HepG2 (cell line): Measurements from ENCODE around the gene BACH1. TPM values are rescaled to one million over a fixed set of nuclear protein-coding genes. Genes with fewer than 3 reads are reported as not detected.

Source experiments
- ADNP ChIP-seq: sonication (generic); formaldehyde crosslinking; IDR thresholded peaks from 2 replicates; pipeline ENCODE4 v1.4.0; 2020; ENCODE audit warnings: missing genetic modification reagents
- AHR ChIP-seq: IDR thresholded peaks from 2 replicates; pipeline ENCODE4 v1.6.1; 2018; ENCODE audit warnings: missing genetic modification reagents, missing compliant biosample characterization
- CC2D1A ChIP-seq: sonication (generic); formaldehyde crosslinking; IDR thresholded peaks from 2 replicates; pipeline ENCODE4 v1.8.1; 2023; ENCODE audit warnings: mild to moderate bottlenecking, missing genetic modification reagents
- FLYWCH1 ChIP-seq: sonication (generic); formaldehyde crosslinking; IDR thresholded peaks from 2 replicates; pipeline ENCODE4 v1.8.1; 2023; ENCODE audit warnings: mild to moderate bottlenecking, missing genetic modification reagents
- KDM6A ChIP-seq: IDR thresholded peaks from 2 replicates; pipeline ENCODE4 v1.6.1; 2016; ENCODE audit warnings: low read depth
- KLF9 ChIP-seq: IDR thresholded peaks from 2 replicates; pipeline ENCODE4 v1.6.1; 2016; ENCODE audit warnings: low read depth
- MAFG ChIP-seq: sonication (generic); formaldehyde crosslinking; IDR thresholded peaks from 2 replicates; pipeline ENCODE4 v1.5.1; 2020; ENCODE audit warnings: mild to moderate bottlenecking, missing genetic modification reagents
- MIER3 ChIP-seq: IDR thresholded peaks from 2 replicates; pipeline ENCODE4 v1.6.1; 2016; ENCODE audit warnings: missing compliant biosample characterization, borderline replicate concordance
- NR2F2 ChIP-seq: IDR thresholded peaks from 2 replicates; pipeline ENCODE4 v1.6.1; 2012; ENCODE audit warnings: low read depth, inconsistent platforms, borderline replicate concordance
- PCBP1 ChIP-seq: fragments of 200-400 bp; formaldehyde crosslinking; IDR thresholded peaks from 2 replicates; pipeline ENCODE4 v1.6.1; 2017; ENCODE audit warnings: mild to moderate bottlenecking, low read depth, low read length, borderline replicate concordance
- SATB2 ChIP-seq: sonication (generic); formaldehyde crosslinking; IDR thresholded peaks from 2 replicates; pipeline ENCODE4 v1.5.0; 2020; ENCODE audit warnings: missing genetic modification reagents
- THAP8 ChIP-seq: sonication (generic); formaldehyde crosslinking; IDR thresholded peaks from 2 replicates; pipeline ENCODE4 v1.5.1; 2020; ENCODE audit warnings: missing genetic modification reagents, mild to moderate bottlenecking, borderline replicate concordance
- THRA ChIP-seq: sonication (generic); formaldehyde crosslinking; IDR thresholded peaks from 2 replicates; pipeline ENCODE4 v1.4.0; 2020; ENCODE audit warnings: missing genetic modification reagents, borderline replicate concordance
- ZFYVE20 ChIP-seq: sonication (generic); formaldehyde crosslinking; IDR thresholded peaks from 2 replicates; pipeline ENCODE4 v1.8.0; 2023; ENCODE audit warnings: low read depth, mild to moderate bottlenecking, moderate library complexity, missing genetic modification reagents, borderline replicate concordance
- ZNF260 ChIP-seq: sonication (generic); formaldehyde crosslinking; IDR thresholded peaks from 2 replicates; pipeline ENCODE4 v1.4.0; 2020; ENCODE audit warnings: missing genetic modification reagents, low read depth, mild to moderate bottlenecking, borderline replicate concordance
- ZNF563 ChIP-seq: sonication (generic); formaldehyde crosslinking; IDR thresholded peaks from 2 replicates; pipeline ENCODE4 v1.8.0; 2022; ENCODE audit warnings: mild to moderate bottlenecking, moderate library complexity, missing genetic modification reagents
- ZNF570 ChIP-seq: sonication (generic); formaldehyde crosslinking; IDR thresholded peaks from 2 replicates; pipeline ENCODE4 v1.4.0; 2020; ENCODE audit warnings: mild to moderate bottlenecking, missing genetic modification reagents, borderline replicate concordance
- ZNF609 ChIP-seq: sonication (generic); formaldehyde crosslinking; IDR thresholded peaks from 2 replicates; pipeline ENCODE4 v1.4.0; 2020; ENCODE audit warnings: mild to moderate bottlenecking, missing genetic modification reagents, borderline replicate concordance
- ZNF614 ChIP-seq: IDR thresholded peaks from 2 replicates; pipeline ENCODE4 v1.6.1; 2018; ENCODE audit warnings: missing biosample characterization, missing genetic modification reagents, inconsistent platforms, borderline replicate concordance
- ZNF768 ChIP-seq: sonication (generic); formaldehyde crosslinking; IDR thresholded peaks from 2 replicates; pipeline ENCODE4 v1.4.0; 2020; ENCODE audit warnings: missing genetic modification reagents
- ZNF841 ChIP-seq: sonication (generic); formaldehyde crosslinking; IDR thresholded peaks from 2 replicates; pipeline ENCODE4 v1.8.1; 2023; ENCODE audit warnings: missing genetic modification reagents, borderline replicate concordance
- polyA plus RNA-seq, 8 experiments: library from polyadenylated mRNA; depleted of rRNA in 3 of 8; stranded (reverse) in 7 of 8; unstranded in 1 of 8; fragments of >200 nt; fragmentation: Illumina TruSeq in 4 of 8; extraction: Trizol in 4 of 8; gene quantifications; 2 replicates each; pipeline versions ENCODE4 v1.2.1 to v1.2.3, GENCODE V29; 2011 to 2016; ENCODE audit warnings: low read depth in 4 of 8, missing spikeins in 1 of 8, mixed read lengths in 1 of 8; ENCODE audit not compliant: insufficient read depth in 1 of 8
- total RNA-seq, 5 experiments: library from RNA; depleted of rRNA; stranded (reverse); fragments of >200 nt; fragmentation: Illumina TruSeq; extraction: Trizol; gene quantifications; 2 replicates each; pipeline ENCODE4 v1.2.3, GENCODE V29; 2016; ENCODE audit warnings: low read depth in 1 of 5
- TF ChIP-seq, protein P1 (sequence below), 2 experiments: fragments of 450-650 bp in 1 of 2; sonication (generic) in 1 of 2; formaldehyde crosslinking; IDR thresholded peaks; 2 replicates each; pipeline versions ENCODE4 v1.5.0 to v1.8.0; 2020 to 2022; ENCODE audit warnings: mild to moderate bottlenecking in 1 of 2, missing genetic modification reagents in 1 of 2

The BACH1 gene
- total and polyA plus RNA-seq, 2 of the 13 experiments (the other 11 are each of a cell fraction or from before 2014, with no cell fraction given): 16.5 to 51.7 TPM

- 0 out of 2 replicates have a peak, but pooled peaks have one; percentile 19 for TF ChIP-seq THAP8 (CRISPR knock-in tag)
- peak; percentile 58; the same call in 1 of the 2 replicates for TF ChIP-seq CC2D1A (CRISPR knock-in tag)
- no peak for TF ChIP-seq THRA
- no peak for TF ChIP-seq MIER3 (CRISPR knock-in tag)
- no peak for TF ChIP-seq ZNF614 (CRISPR knock-in tag)
- no peak for TF ChIP-seq ZNF260 (CRISPR knock-in tag)
- TF ChIP-seq FLYWCH1 (CRISPR knock-in tag): peak; percentile 64; the same call in 1 of the 2 replicates
- no peak for TF ChIP-seq KDM6A (CRISPR knock-in tag)
- TF ChIP-seq, protein P1, sequence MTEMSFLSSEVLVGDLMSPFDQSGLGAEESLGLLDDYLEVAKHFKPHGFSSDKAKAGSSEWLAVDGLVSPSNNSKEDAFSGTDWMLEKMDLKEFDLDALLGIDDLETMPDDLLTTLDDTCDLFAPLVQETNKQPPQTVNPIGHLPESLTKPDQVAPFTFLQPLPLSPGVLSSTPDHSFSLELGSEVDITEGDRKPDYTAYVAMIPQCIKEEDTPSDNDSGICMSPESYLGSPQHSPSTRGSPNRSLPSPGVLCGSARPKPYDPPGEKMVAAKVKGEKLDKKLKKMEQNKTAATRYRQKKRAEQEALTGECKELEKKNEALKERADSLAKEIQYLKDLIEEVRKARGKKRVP (CRISPR knock-in tag; IDR thresholded peaks at IDR 0.05): peak in 1 of 2 experiments; percentile 47; a peak in 1 of 4 replicates
- no peak for TF ChIP-seq ZNF841
- TF ChIP-seq ZNF768 (CRISPR knock-in tag): no peak
- no peak for TF ChIP-seq ZNF570 (CRISPR knock-in tag)
- TF ChIP-seq MAFG (CRISPR knock-in tag): no peak
- TF ChIP-seq NR2F2: no peak
- TF ChIP-seq ZNF563: peak; percentile 39; the same call in 1 of the 2 replicates
- 0 out of 2 replicates have a peak, but pooled peaks have one; percentile 48 for TF ChIP-seq ZFYVE20 (CRISPR knock-in tag)
- no peak; the same call in 1 of the 2 replicates for TF ChIP-seq AHR
- TF ChIP-seq ZNF609 (CRISPR knock-in tag): no peak
- no peak for TF ChIP-seq ADNP
- no peak for TF ChIP-seq PCBP1
- no peak for TF ChIP-seq KLF9 (CRISPR knock-in tag)
- no peak for TF ChIP-seq SATB2 (CRISPR knock-in tag)
These were observed 559 bp downstream of the BACH1 start (continued) for GRCh38 chr21:29299046-29299915.
